ENCODE results near the gene PDE11A. TPM values are rescaled to one million over a fixed set of nuclear protein-coding genes. Genes with fewer than 3 reads are reported as not detected.

PDE11A gene
- total RNA-seq, 1 experiment from 2014 or later = 0.61 TPM

DNA sequence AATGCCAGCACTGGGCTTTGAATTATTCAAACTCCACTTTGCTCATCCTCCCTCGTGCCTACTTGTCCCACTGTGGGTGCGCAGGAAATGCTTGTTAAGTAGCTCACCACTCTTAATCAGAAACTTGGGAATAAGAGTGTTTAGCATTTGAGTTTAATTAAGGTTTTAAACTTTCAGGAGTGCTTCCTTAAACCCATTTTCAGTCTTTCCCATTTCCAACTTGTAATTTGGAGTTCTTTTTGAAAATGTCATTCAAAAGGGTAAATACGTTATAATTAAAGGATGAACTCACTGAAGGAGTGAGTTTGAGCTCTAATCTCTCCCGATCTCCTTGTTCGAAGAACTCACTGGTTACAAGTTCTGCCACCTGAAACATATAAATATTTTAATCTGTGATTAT, 403.4 kb downstream of the PDE11A start:
- Histone ChIP-seq H3K79me2 (ENCODE audit: insufficient read depth, low read length) (no peaks in the 10 kb centered on the region), H3K4me1 (ENCODE audit: control insufficient read depth in 1 of 2, insufficient read depth in 2 of 2, low read length in 2 of 2) (no peaks in the 10 kb centered on the region), H4K20me1 (ENCODE audit: insufficient read depth) (no peaks in the 10 kb centered on the region), H3K4me3 (replicated peaks in 1 of 2; ENCODE audit: low read depth in 1 of 2, low read length in 2 of 2) (no peak overlapping the region), H3K27me3 (ENCODE audit: insufficient read depth, low read length) (no peaks in the 10 kb centered on the region), H3K27ac (ENCODE audit: low read depth, low read length) (no peak overlapping the region), H3K4me2 (ENCODE audit: low read length) (no peak overlapping the region), H3K9me2 (ENCODE audit: insufficient read depth) (no peaks in the 10 kb centered on the region), H3K9me3 (ENCODE audit: control insufficient read depth in 1 of 2, insufficient read depth in 1 of 2, low read depth in 1 of 2, low read length in 2 of 2) (no peaks in the 10 kb centered on the region), H2AFZ (ENCODE audit: low read depth, low read length, poor library complexity, severe bottlenecking) (no peak overlapping the region), H3K36me3 (ENCODE audit: control insufficient read depth in 1 of 2, insufficient read depth in 2 of 2, low read length in 2 of 2) (no peaks in the 10 kb centered on the region), H3K9ac (ENCODE audit: low read length) (no peak overlapping the region)
- ChIA-PET CTCF (no interaction called here), POLR2A (no interaction called here), RAD21 (ENCODE audit: low non-redundant PET in 1 of 2, low total read pairs in 2 of 2, uncharacterized antibody in 2 of 2, unreplicated experiment in 2 of 2) (no interaction called here)
- ATAC-seq = no peak
- intact Hi-C loops (cut with micrococcal nuclease) = no loop called here
- DNase-seq (ENCODE audit: low read depth, low spot score) = no peak
- no TSS peak for BruUV-seq (replicated peaks)
- TF ChIP-seq EGR1 (IDR thresholded peaks at IDR 0.05; ENCODE audit: low read depth) (no peak), MAX (IDR thresholded peaks at IDR 0.05) (no peak), TCF7L2 (IDR thresholded peaks at IDR 0.05; ENCODE audit: borderline replicate concordance, extremely low read depth, insufficient read depth, insufficient read length) (no peak), SRF (IDR thresholded peaks at IDR 0.05; ENCODE audit: low read depth) (no peak), SIN3A (IDR thresholded peaks at IDR 0.05; ENCODE audit: low read depth) (no peak), REST (IDR thresholded peaks at IDR 0.05; ENCODE audit: low read depth) (no peak), POLR2AphosphoS5 (IDR thresholded peaks at IDR 0.05; ENCODE audit: low read depth, low read length) (no peak)
- TF ChIP-seq, protein P1, sequence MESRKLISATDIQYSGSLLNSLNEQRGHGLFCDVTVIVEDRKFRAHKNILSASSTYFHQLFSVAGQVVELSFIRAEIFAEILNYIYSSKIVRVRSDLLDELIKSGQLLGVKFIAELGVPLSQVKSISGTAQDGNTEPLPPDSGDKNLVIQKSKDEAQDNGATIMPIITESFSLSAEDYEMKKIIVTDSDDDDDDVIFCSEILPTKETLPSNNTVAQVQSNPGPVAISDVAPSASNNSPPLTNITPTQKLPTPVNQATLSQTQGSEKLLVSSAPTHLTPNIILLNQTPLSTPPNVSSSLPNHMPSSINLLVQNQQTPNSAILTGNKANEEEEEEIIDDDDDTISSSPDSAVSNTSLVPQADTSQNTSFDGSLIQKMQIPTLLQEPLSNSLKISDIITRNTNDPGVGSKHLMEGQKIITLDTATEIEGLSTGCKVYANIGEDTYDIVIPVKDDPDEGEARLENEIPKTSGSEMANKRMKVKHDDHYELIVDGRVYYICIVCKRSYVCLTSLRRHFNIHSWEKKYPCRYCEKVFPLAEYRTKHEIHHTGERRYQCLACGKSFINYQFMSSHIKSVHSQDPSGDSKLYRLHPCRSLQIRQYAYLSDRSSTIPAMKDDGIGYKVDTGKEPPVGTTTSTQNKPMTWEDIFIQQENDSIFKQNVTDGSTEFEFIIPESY (IDR thresholded peaks at IDR 0.05; ENCODE audit: extremely low read depth, insufficient replicate concordance, low read length) = no peak
- TF ChIP-seq, protein P2, sequence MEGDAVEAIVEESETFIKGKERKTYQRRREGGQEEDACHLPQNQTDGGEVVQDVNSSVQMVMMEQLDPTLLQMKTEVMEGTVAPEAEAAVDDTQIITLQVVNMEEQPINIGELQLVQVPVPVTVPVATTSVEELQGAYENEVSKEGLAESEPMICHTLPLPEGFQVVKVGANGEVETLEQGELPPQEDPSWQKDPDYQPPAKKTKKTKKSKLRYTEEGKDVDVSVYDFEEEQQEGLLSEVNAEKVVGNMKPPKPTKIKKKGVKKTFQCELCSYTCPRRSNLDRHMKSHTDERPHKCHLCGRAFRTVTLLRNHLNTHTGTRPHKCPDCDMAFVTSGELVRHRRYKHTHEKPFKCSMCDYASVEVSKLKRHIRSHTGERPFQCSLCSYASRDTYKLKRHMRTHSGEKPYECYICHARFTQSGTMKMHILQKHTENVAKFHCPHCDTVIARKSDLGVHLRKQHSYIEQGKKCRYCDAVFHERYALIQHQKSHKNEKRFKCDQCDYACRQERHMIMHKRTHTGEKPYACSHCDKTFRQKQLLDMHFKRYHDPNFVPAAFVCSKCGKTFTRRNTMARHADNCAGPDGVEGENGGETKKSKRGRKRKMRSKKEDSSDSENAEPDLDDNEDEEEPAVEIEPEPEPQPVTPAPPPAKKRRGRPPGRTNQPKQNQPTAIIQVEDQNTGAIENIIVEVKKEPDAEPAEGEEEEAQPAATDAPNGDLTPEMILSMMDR (IDR thresholded peaks at IDR 0.05 in 2 of 3, conservative IDR thresholded peaks at IDR 0.05 in 1 of 3; ENCODE audit: borderline replicate concordance in 1 of 3, insufficient read depth in 1 of 3, low read depth in 2 of 3, low read length in 2 of 3) = no peak
